Measurements from ENCODE around the gene STEEP1.

STEEP1 gene

GRCh38 chrX:119570351-119570835, 5.2 kb upstream of the STEEP1 start:
- no peaks in the 10 kb centered on the region for H3K9me3 Mint-ChIP-seq (ENCODE audit: low read depth)
- H3K27ac Mint-ChIP-seq = no peak overlapping the region
- H3K27me3 Mint-ChIP-seq = no peaks in the 10 kb centered on the region
- no peaks in the 10 kb centered on the region for H3K36me3 Mint-ChIP-seq
- H3K4me3 Mint-ChIP-seq = no peak overlapping the region
- peaks cover 10% of the 10 kb centered on the region for H3K4me1 Mint-ChIP-seq (ENCODE audit: low read depth)

- no peak overlapping the region for H3K27ac Mint-ChIP-seq
- peaks cover 23% of the 10 kb centered on the region for H3K4me1 Mint-ChIP-seq (ENCODE audit: low read depth)
- peaks cover 2% of the 10 kb centered on the region for H3K36me3 Mint-ChIP-seq
- no peak overlapping the region for H3K4me3 Mint-ChIP-seq
- H3K27me3 Mint-ChIP-seq = no peaks in the 10 kb centered on the region
- H3K9me3 Mint-ChIP-seq (ENCODE audit: low read depth) = no peaks in the 10 kb centered on the region
Observed at GRCh38 chrX:119552508-119552907, 12.7 kb downstream of the STEEP1 start.

GRCh38 chrX:119549327-119550016, 15.7 kb downstream of the STEEP1 start:
- no peak overlapping the region for H3K27ac Mint-ChIP-seq
- H3K9me3 Mint-ChIP-seq (ENCODE audit: low read depth) = no peaks in the 10 kb centered on the region
- no peaks in the 10 kb centered on the region for H3K27me3 Mint-ChIP-seq
- H3K36me3 Mint-ChIP-seq = no peaks in the 10 kb centered on the region
- H3K4me3 Mint-ChIP-seq = no peak overlapping the region
- H3K4me1 Mint-ChIP-seq (ENCODE audit: low read depth) = peaks cover 18% of the 10 kb centered on the region

GRCh38 chrX:119541188-119541587, 24.0 kb downstream of the STEEP1 start:
- Mint-ChIP-seq H3K4me3 (no peak overlapping the region), H3K36me3 (peaks cover 5% of the 10 kb centered on the region), H3K9me3 (ENCODE audit: low read depth) (no peaks in the 10 kb centered on the region), H3K27ac (no peak overlapping the region), H3K4me1 (ENCODE audit: low read depth) (no peaks in the 10 kb centered on the region), H3K27me3 (no peaks in the 10 kb centered on the region)

- no peaks in the 10 kb centered on the region for H3K27me3 Mint-ChIP-seq
- H3K36me3 Mint-ChIP-seq = peaks cover 7% of the 10 kb centered on the region
- no peaks in the 10 kb centered on the region for H3K9me3 Mint-ChIP-seq (ENCODE audit: low read depth)
- H3K4me1 Mint-ChIP-seq (ENCODE audit: low read depth) = no peaks in the 10 kb centered on the region
- H3K4me3 Mint-ChIP-seq = no peak overlapping the region
- H3K27ac Mint-ChIP-seq = peak overlapping the region; percentile 75
Observed at GRCh38 chrX:119539872-119540271, 25.3 kb downstream of the STEEP1 start.

- Mint-ChIP-seq H3K4me1 (ENCODE audit: low read depth) (no peaks in the 10 kb centered on the region), H3K4me3 (no peak overlapping the region), H3K27ac (no peak overlapping the region), H3K9me3 (ENCODE audit: low read depth) (no peaks in the 10 kb centered on the region), H3K27me3 (no peaks in the 10 kb centered on the region), H3K36me3 (peaks cover 7% of the 10 kb centered on the region)
Observed at GRCh38 chrX:119537487-119537886, 27.7 kb downstream of the STEEP1 start.

- no peak overlapping the region for H3K27ac Mint-ChIP-seq
- H3K4me1 Mint-ChIP-seq (ENCODE audit: low read depth) = no peaks in the 10 kb centered on the region
- no peaks in the 10 kb centered on the region for H3K27me3 Mint-ChIP-seq
- peaks cover 4% of the 10 kb centered on the region for H3K36me3 Mint-ChIP-seq
- H3K4me3 Mint-ChIP-seq = no peak overlapping the region
- no peaks in the 10 kb centered on the region for H3K9me3 Mint-ChIP-seq (ENCODE audit: low read depth)
Observed at GRCh38 chrX:119529345-119530276, 35.6 kb downstream of the STEEP1 start.

GRCh38 chrX:119523664-119524184, 41.5 kb downstream of the STEEP1 start:
- Mint-ChIP-seq H3K27ac (no peak overlapping the region), H3K9me3 (ENCODE audit: low read depth) (no peaks in the 10 kb centered on the region), H3K36me3 (no peaks in the 10 kb centered on the region), H3K4me1 (ENCODE audit: low read depth) (no peaks in the 10 kb centered on the region), H3K4me3 (no peak overlapping the region), H3K27me3 (no peaks in the 10 kb centered on the region)

- Mint-ChIP-seq H3K9me3 (ENCODE audit: low read depth) (no peaks in the 10 kb centered on the region), H3K27me3 (no peaks in the 10 kb centered on the region), H3K27ac (no peak overlapping the region), H3K4me1 (ENCODE audit: low read depth) (no peaks in the 10 kb centered on the region), H3K4me3 (no peak overlapping the region), H3K36me3 (no peaks in the 10 kb centered on the region)
Observed at GRCh38 chrX:119521246-119521645, 44.0 kb downstream of the STEEP1 start.

GRCh38 chrX:119518371-119518770, 46.8 kb downstream of the STEEP1 start:
- Mint-ChIP-seq H3K27ac (no peak overlapping the region), H3K9me3 (ENCODE audit: low read depth) (no peaks in the 10 kb centered on the region), H3K27me3 (no peaks in the 10 kb centered on the region), H3K4me3 (no peak overlapping the region), H3K4me1 (ENCODE audit: low read depth) (no peaks in the 10 kb centered on the region), H3K36me3 (no peaks in the 10 kb centered on the region)

- no peaks in the 10 kb centered on the region for H3K9me3 Mint-ChIP-seq (ENCODE audit: low read depth)
- no peaks in the 10 kb centered on the region for H3K36me3 Mint-ChIP-seq
- no peaks in the 10 kb centered on the region for H3K4me1 Mint-ChIP-seq (ENCODE audit: low read depth)
- H3K27ac Mint-ChIP-seq = no peak overlapping the region
- no peaks in the 10 kb centered on the region for H3K27me3 Mint-ChIP-seq
- no peak overlapping the region for H3K4me3 Mint-ChIP-seq
Observed at GRCh38 chrX:119516157-119516702, 49.0 kb downstream of the STEEP1 start.

GRCh38 chrX:119512146-119512800, 52.9 kb downstream of the STEEP1 start:
- Mint-ChIP-seq H3K27me3 (no peaks in the 10 kb centered on the region), H3K36me3 (no peaks in the 10 kb centered on the region), H3K9me3 (ENCODE audit: low read depth) (no peaks in the 10 kb centered on the region), H3K27ac (no peak overlapping the region), H3K4me3 (no peak overlapping the region), H3K4me1 (ENCODE audit: low read depth) (peaks cover 1% of the 10 kb centered on the region)

- Mint-ChIP-seq H3K9me3 (ENCODE audit: low read depth) (no peaks in the 10 kb centered on the region), H3K4me1 (ENCODE audit: low read depth) (peaks cover 7% of the 10 kb centered on the region), H3K4me3 (no peak overlapping the region), H3K36me3 (no peaks in the 10 kb centered on the region), H3K27me3 (no peaks in the 10 kb centered on the region), H3K27ac (no peak overlapping the region)
Observed at GRCh38 chrX:119507206-119507605, 58.0 kb downstream of the STEEP1 start.

GRCh38 chrX:119505945-119506344, 59.3 kb downstream of the STEEP1 start:
- no peaks in the 10 kb centered on the region for H3K27me3 Mint-ChIP-seq
- H3K4me3 Mint-ChIP-seq = no peak overlapping the region
- no peaks in the 10 kb centered on the region for H3K36me3 Mint-ChIP-seq
- no peaks in the 10 kb centered on the region for H3K9me3 Mint-ChIP-seq (ENCODE audit: low read depth)
- peaks cover 11% of the 10 kb centered on the region for H3K4me1 Mint-ChIP-seq (ENCODE audit: low read depth)
- no peak overlapping the region for H3K27ac Mint-ChIP-seq
